Heart left ventricle (tissue), 13 donors: ENCODE measurements around the gene FSD1L.

Source experiments
- CTCF ChIP-seq, 12 donors: fragments of 200-600 bp; sonication (generic) in 4 of 12; IDR thresholded peaks; one replicate each; pipeline versions ENCODE4 v1.5.0 to v1.8.0; 2018 to 2022; ENCODE audit warnings: antibody characterized with exemption in 12 of 12, mild to moderate bottlenecking in 5 of 12
- POLR2A ChIP-seq, 2 donors: fragments of 450-650 bp; IDR thresholded peaks; one replicate each; pipeline ENCODE4 v1.6.1; 2017; ENCODE audit warnings: antibody characterized with exemption in 2 of 2, mild to moderate bottlenecking in 2 of 2, moderate library complexity in 2 of 2
- donor health status: ischemic (EF 13 %, LVEDD 7.1; RV severe dilation, severe dysfunction).
- donor health status: DM: no; HTN: yes; CAD: no.
- donor health status: DM: no; HTN: no; CAD: no.
- donor health status: ischemic (EF 25% LVEDD 6.9; RV normal size, moderate dysfunction).
- donor health status: ischemic (EF 25% LVEDD 5.7; RV mildly dilated, moderate dysfunction).
- donor health status: ischemic (EF 35%, LVEDD 5.7; RV mildly dilated, moderate dysfunction).
- donor health status: nonischemic (EF 11% LVEDD 7.7; RV severe dilation, severe dysfunction).
- donor health status: DM: yes; HTN: yes; CAD: no.
- donor health status: PGD.
- donor health status: ischemic (EF 29% LVEDD 5.4; RV normal size, mild dysfunction).
- donor health status: nonischemic (EF 23%, LVEDD 6.1; RV moderate dilation, normal function).

GRCh38 chr9:105425816-105426433 is 21.9 kb upstream of the FSD1L start:
- peak; percentile 31 to 67 (median 46) for TF ChIP-seq CTCF (IDR thresholded peaks at IDR 0.05)
- no peak for TF ChIP-seq POLR2A (IDR thresholded peaks at IDR 0.05)
